ENCODE measurements around the gene TMEM120A. TPM values are rescaled to one million over a fixed set of nuclear protein-coding genes. Genes with fewer than 3 reads are reported as not detected.

The TMEM120A gene
- total RNA-seq, 1 donor from 2014 or later, result 80.4 TPM

DNA sequence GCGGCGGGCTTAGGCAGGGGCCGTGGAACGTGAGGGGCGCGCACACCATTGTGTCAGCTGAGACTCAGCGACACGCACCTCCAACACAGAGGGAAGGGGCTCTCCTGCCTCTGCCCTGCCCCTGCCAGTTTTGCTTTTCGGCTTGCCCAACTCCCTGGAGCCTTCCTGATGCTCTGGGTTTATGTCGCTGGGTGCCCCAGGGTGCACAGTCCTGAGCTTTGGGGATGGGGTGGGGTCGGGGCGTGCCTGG lies 13.3 kb downstream of the TMEM120A start:
- no peak for DNase-seq (ENCODE audit: low spot score)

DNA sequence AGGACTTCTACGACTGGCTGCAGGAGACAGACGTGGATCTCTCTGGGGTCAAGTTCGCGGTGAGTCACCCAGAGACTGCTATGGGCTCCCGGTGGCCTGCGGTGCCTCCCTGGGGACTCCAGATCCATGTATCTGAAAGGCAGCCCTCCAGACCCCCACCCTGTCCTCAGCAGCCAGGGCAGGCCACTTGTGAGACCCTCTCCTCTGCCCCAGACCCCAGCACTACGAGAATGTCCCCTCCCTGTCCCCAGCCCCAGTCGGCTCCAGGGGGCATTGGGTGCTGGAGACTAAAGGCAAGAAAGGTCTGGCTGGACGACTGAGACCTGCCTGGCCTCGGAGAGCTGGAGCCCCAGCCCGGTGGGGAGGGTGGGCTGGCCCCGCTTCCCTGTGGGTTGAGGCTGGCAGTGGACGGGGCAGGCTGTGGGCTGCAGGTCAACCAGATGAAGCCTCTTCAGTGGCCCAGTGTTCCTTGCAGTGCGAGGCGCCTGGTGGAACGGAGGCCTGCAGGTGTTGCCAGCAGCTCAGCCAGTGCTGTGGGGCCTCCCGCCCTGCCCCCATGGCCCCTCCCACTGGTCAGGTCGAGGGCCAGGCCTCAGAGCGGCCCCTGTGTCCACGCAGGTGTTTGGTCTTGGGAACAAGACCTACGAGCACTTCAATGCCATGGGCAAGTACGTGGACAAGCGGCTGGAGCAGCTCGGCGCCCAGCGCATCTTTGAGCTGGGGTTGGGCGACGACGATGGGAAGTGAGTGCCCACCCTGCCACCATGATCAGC lies 13.8 kb downstream of the TMEM120A start:
- DNase-seq (ENCODE audit: low spot score), result no peak

DNA sequence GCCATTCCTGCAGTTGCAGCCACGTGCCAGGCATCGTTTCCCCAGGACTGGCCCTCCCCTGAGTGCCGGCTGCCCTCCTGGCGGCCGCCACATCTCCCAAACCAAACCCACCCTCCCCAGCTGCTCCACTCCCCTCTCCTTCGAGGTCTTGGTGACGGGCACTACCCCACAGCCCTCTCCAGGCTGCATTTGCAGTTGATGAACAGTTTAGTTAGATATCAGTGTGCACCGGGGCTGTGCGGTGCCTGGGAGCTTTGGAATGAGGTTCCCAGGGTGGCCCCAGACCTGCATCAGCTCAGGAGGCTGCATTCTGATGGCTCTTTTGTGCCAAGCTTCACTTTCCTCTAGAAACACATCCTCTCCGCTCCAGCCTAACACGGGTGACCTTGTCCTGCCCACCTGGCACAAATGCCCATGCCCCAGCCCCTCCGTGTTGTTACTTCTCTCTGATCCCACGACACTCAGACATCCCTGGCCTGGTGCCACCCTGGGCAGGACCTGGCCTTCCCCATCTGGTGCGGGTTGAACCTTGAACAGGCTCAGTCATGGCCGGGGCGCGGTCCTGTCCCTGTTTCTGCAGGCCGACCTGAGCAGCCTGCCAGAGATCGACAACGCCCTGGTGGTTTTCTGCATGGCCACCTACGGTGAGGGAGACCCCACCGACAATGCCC lies 14.5 kb downstream of the TMEM120A start:
- no peak for DNase-seq (ENCODE audit: low spot score)

DNA sequence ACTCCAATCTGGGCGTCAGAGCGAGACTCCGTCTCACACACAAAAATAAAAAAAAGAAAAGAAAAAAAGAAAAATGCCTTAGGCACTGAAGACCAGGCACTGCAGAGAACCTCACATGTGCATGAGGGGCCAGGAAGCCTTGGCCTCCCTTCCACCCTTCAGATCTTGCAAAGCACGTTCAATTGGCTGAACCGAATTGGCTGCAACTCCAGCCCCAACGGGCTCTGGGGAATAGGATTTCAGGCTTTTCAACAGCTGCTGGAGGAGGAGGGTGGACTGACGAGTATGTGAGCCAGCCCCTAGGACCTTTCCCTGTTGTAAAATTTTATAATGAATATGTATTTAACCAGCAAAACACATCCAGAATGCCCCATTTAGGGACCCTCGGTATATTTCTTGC lies 16.7 kb downstream of the TMEM120A start:
- no peak for DNase-seq (ENCODE audit: low spot score)

DNA sequence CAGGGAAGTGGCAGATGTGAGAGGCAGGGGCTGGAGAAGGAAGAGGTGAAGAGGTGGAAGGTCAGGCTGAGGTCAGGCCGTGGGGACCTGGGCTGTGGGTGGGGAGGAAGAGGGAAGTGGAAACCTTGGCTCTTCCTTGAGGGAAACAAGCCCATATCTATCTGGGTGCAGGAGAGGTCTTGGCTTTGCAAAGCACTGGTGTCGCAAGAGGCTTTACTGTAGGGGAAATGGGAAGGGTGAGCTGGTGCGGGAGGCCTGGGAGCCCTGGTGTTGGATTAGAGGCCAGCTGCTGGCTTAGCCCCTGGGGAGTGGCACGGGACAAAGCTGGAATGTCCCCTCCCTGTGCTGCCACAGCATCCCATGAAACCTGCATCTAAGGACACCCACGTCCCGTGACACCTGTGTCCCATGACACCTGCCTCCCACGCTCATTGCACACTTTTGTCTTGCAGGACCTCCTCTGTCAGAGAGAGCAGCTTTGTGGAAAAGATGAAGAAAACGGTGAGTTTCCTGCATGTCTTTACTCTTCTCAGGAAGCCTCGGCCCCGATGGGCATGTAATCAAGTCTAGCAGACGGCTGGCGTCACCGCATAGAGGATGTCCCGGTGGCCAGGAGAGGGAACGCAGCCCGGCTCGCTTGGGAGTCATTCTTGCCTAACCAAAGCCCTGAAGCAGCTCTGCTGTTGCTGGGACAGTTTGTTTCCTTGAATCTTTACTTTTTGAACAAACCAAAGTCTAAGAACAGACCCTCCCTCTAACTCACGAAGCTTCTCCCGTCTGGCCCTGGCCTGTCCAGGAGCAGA lies 22.2 kb downstream of the TMEM120A start:
- DNase-seq (ENCODE audit: low spot score), result no peak

DNA sequence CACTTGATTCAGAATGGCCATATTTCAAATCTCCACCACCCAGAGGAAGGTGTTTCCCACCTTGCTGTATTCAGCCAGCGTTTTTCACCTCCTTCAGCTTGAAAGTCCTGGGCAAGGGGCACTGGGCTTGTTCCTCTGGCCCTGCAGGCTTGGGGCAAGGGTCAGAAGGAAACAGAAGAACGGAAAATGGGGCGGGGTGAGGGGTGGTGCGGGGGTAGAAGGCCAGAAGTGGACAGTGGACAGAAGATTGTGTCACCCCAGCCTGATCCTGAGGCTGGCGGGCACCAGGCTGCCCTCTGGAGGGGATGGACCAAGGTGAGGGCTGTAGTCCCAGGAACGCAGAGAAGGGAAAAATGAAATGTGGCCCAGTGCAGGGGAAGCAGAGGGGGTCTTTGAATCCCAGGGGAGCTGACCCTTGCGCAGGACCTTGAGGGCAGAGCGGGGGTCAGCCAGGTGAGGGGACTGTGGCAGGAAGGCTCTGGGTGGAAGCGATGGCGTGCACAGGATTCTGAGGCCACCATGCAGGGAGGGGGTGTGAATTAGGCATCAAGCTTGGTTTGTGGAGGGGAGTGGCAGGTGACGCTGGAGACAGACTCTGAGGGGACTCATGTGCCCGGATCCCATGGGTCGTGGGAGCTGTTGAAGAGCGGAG lies 23.0 kb downstream of the TMEM120A start:
- DNase-seq (ENCODE audit: low spot score), result no peak

DNA sequence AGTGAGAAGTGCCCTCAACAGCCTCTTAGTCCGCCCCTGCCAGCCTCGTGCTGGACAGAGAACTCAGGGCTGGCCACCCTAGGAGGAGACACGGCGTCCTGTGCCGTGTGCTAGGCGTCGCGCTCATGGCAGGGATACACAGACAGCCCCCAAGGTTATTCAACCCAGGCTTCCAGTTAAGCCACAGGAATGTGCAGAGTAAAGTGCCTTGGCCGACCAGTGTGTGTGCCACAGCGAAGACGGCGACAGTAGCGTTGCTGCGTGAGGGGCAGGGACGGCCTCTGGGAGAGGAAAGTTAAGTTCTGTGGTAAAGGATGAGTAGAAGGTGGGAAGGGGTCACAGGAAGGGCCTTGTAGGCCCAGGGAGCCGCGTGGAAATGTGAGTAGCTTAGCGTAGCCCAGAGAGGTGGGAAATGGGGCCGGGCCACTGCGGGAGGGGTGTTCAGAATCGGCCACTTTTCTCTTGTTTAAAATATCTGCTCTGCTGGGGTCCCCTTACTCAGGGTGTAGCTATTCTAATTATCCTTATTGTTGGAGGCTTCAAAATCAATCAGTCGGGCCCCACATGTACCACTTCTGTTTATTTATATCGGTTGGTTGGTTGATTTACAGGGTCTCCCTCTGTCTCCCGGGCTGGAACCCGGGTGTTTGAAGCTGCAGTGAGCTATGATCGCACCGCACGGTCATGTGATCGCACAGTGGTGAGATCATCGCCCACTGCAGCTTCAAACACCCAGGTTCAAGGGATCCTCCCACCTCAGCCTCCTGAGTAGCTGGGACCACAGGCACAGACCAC lies 24.5 kb downstream of the TMEM120A start:
- no peak for DNase-seq (ENCODE audit: low spot score)

DNA sequence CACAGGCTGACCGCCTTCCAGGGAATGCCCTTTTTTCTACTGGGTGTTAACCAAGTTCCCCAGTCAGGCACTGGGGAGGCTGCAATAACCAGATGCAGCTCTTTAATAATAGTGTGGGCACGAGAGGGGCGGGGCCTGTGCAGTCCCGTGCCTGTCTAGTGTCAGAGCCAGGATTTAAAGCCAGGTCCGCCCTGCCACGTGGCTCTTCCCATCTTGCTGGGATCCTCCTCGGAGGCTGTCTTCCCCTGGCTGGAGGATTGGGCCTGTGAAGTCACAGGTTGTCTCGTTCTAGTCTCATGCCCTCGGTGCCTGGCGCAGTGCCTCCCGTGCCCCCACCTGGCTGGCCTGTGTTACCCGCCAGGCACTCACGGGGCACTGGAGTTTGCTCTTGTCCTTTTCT lies 25.2 kb downstream of the TMEM120A start:
- no peak for DNase-seq (ENCODE audit: low spot score)

DNA sequence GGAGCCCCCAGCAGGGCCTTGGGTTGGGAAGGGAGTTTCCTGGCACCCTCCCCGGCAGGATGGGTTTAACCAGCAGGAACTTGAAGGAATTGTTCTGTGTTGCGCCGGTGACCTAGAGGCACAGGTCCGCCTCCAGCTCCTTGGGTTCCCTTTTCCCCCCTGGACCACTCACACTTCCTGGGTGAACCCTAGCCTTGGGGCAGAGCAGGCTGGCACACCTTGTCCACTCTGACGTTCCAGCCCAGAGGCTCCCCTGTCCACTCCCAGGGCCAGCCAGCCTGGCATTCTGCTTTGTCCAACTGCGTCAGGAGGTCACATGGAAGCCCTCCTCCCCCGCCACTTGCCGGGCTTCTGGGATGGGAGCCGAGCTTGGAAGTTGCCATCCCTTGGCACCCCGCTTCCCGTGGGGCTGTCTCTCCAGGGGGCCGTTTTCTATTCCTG lies 25.8 kb downstream of the TMEM120A start:
- no peak for DNase-seq (ENCODE audit: low spot score)

DNA sequence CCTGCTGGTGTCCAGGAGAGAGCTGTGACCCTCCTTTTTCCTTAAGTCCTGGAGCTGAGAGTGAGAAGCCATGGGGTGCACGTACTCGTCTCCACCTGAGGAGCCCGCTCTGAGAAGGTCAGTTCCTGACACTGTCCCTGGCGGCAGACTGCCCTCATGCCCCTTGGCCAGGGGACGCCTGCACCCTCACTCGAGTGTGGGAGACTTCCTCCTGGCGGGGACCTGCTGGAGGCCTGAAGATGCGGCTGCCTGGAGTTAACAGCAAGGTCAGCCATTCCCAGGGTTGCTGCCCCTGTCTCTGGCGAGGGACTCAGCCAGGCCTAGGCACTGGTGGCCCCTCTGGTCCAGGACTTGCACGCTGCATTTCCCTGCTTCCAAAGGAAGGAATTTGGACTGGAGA lies 26.4 kb downstream of the TMEM120A start:
- DNase-seq (ENCODE audit: low spot score), result no peak

DNA sequence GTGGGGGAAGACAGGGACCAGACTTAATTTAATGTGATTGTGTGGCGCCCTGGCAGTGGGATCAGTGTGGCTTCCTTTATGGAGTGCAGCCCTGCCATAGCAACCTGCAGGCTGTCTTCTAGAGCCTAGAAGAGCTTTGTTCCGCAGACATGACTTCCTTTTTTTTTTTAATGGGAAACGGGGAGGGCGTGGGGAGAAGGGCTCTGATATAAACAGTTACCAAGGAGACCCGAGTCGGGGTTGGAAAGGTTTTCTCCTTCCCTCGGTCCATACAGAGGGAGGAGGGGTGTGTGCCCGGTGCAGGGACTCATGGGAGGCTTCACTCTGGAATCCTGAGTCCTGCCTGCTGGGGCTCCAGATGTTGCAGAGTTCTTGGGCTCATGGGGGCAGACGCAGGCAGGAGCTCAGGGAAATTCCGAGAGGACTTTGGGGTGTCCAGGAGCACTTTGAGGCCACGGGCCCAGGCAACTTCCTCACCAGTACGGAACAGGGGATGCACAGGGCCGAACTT lies 26.9 kb downstream of the TMEM120A start:
- no peak for DNase-seq (ENCODE audit: low spot score)

DNA sequence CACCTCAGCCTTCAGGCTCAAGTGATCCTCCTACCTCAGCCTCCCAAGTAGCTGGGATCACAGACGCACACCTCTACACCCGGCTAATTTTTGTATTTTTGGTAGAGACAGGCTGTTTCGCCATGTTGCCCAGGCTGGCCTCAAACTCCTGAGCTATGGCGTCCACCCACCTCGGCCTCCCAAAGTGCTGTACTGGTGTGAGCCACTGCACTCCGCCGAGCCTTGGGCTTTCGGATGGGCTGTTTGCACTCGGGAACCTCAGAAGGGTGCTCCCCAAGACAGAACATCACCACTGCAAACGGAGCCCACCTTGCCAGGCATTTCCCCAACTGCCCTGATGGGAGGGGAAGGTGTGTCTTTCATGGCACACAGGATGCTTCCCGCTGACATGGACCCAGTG lies 27.3 kb downstream of the TMEM120A start:
- DNase-seq (ENCODE audit: low spot score), result no peak

DNA sequence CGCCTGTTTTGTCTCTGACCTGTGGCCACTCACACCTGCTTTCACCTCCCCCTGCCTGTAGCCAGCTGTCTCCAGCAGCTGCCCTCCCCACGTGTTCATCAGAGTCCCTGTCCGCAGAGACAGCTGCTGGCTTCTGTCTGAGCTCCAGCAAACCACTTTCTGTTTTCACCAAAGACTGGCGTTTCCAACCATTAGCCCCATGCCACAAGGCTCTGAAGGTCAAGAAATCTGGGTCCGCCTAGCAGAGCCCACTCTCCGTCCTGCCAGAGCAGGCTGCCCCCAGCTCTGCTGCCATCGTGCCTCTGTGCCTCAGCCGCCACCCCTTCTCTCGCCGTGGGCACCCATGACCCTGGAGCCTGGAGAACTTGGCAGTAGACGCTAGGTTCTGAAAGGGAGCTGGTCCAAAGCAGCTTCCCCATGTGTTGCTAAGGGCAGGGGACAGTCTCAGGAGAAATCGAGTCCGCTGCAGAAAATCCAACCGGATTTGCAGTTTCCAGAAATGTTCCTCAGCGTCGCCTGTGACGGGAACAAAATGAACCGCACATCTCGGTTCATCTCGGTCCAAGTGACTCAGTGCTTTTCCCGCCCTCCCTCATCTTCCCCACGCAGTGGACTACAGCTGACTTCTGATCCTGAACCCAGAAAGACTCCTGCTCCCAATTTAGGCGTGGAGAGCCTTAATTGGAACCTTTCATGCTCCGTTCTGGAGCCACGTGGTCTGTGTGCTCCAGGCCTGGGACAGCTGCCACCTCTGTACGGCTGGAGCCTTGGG lies 28.0 kb downstream of the TMEM120A start:
- DNase-seq (ENCODE audit: low spot score), result no peak

DNA sequence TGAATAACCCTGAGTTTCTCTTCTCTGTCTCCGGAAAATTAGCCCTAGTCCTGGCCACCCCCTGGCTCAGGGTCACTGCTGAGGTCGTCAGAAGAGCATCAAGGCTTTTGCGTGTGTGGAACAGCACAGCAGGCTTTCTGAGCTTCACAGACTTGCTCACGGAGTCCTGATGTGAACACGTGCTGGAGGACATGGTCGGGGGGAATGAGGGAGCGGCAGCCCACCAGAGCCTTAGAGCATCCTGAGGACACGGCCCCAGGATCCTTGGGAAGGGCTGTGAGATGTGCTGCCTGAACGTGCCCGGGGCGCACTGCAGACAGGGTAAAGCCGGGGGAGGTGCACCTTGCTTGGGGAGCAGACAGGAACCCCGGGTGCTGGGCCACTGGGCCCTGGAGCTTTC lies 28.8 kb downstream of the TMEM120A start:
- DNase-seq (ENCODE audit: low spot score), result no peak

DNA sequence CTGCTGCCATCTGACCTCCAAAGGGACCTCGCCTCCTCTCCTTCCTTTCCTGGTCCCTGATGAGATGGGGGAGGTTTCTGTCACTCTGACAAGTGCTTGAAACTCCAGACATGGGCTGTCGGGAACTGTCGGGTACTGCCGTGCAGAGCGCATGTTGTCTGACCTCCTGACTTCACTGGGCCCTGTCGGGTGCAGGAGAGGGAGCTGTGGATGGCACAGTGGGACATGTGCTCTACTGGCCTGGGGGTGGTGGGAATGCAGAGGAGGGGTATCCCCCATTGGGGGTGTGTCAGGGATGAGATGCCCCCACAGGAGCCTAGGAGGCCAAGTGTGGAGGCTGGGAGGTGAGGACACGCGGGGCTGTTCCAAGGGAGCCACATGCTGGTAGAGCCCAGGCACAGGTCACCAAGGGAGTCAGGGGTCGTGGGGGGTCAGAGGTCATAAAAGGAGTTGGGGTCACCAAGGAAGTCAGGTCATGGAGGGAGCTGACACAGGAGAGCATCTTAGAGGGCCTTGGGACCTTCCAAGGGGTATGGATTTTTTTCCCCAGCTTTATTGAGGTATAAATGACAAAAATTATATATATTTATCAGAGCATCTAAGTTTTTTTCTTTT lies 30.9 kb downstream of the TMEM120A start:
- DNase-seq (ENCODE audit: low spot score), result no peak

DNA sequence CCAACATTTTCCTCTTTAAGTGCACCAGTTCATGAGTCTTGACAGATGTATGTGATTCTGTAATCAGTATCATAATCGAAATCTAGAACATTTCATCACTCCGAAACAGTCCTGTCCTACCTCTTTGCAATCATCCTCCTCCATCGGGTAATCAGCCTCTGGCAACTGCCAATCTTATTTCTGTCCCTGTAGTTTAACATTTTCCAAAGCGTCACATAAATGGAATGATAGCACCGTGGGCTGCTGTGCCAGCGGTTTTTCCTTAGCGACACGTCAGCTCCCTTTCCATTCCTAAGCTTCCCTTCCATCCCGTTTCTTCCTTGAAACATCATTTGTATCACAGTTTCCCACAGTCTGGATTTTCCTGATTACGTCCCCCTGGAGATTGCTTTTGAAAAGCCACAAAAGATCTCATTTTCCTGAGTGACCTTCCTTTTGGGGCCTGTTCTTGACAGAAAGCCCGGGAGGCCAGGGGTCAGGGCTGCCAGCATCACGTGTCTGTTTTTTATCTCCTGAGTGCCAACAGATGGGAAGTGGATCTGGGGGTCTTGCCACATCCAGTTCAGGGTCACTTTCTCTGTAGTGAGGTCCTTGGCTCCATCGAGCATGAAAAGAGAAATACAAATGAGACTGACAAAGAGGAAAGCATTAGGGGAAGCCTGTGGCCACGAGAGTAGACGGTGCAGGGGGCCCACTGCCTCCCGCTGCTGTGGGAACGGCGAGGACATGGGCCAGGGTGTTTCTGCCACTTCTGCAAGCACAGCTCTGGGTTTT lies 31.6 kb downstream of the TMEM120A start:
- no peak for DNase-seq (ENCODE audit: low spot score)

DNA sequence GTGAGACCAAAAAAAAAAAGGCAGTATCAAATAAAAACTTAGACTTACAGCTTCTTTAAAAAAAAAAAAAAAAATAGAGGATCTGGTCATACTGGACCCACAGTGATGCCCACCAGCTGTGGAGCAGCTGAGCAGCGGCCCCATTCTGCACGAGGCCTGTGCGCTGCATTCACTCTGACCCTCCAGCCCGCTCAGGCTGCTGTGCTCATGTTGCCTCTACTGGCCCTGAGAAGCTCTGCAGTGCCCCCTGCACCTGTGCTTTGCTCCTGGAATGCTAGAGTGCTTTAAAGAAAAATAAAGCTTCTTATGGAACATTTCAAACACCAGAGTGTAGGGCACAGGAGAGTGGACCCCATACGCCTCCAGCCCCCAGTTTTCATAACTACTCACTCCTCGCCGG lies 33.2 kb downstream of the TMEM120A start:
- no peak for DNase-seq (ENCODE audit: low spot score)

DNA sequence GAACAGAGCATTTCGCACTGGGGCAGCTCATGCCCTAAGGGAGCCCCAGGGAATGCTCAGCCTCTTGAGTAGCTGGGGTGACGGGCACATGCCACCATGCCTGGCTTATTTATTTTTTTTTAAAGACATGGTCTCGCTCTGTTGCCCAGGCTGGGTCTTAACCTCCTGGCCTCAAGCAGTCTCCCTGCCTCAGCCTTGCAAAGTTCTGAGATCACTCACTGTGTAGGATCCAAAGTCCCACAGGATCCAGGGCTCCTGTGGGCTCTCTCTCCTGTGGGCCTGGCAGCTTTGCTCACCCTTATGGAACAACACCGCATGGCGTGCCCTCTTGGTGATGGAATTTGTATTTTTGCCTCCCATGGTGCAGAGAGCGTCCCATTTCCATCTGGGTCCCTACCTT lies 34.0 kb downstream of the TMEM120A start:
- no peak for DNase-seq (ENCODE audit: low spot score)

DNA sequence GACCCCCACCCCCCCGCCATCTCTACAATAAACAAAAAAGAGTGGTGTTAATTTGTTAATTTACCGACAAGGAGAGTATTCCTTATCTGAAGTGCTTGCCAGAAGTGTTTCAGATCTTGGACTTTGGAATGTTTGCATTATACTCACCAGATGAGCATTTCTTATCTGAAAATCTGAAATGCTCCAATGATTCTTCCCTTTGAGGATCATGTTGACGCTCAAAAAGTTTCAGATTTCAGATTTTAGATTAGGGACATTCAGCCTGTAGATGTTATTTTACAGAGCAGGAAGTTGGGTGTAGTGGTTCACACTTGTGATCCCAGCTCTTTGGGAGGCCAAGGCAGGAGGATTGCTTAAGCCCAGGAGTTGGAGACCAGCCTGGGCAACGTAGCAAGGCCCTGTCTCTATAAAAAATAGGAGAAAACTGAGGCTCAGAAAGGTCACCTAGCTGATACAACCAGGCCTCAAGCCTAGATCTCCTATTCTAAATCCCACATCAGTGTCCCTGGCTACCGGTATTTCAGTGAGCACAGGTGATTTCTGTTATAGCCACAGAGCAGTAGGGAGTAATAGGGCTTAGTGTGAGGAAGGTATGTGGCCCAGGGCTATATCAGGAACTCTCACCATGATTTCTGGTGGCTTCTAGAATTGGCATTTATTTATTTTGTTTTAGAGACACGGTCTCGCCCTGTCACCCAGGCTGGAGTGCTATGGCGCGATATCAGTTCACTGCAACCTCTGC lies 35.4 kb downstream of the TMEM120A start:
- no peak for DNase-seq (ENCODE audit: low spot score)
